Measurements from ENCODE around the gene BARD1.

GRCh38 chr2:214837466-214837865 lies 28.0 kb upstream of the BARD1 start:
- TF ChIP-seq, protein P1, sequence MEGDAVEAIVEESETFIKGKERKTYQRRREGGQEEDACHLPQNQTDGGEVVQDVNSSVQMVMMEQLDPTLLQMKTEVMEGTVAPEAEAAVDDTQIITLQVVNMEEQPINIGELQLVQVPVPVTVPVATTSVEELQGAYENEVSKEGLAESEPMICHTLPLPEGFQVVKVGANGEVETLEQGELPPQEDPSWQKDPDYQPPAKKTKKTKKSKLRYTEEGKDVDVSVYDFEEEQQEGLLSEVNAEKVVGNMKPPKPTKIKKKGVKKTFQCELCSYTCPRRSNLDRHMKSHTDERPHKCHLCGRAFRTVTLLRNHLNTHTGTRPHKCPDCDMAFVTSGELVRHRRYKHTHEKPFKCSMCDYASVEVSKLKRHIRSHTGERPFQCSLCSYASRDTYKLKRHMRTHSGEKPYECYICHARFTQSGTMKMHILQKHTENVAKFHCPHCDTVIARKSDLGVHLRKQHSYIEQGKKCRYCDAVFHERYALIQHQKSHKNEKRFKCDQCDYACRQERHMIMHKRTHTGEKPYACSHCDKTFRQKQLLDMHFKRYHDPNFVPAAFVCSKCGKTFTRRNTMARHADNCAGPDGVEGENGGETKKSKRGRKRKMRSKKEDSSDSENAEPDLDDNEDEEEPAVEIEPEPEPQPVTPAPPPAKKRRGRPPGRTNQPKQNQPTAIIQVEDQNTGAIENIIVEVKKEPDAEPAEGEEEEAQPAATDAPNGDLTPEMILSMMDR (IDR thresholded peaks at IDR 0.05; ENCODE audit: insufficient read depth, low read depth, low read length): no peak
- TF ChIP-seq EZH2 (IDR thresholded peaks at IDR 0.05; ENCODE audit: insufficient read depth, low read length): no peak

Measured in astrocyte (in vitro differentiated cells and primary cell).